ENCODE results near the gene GNB1L. TPM values are rescaled to one million over a fixed set of nuclear protein-coding genes. Genes with fewer than 3 reads are reported as not detected.

Gene GNB1L
- polyA plus RNA-seq, 3 donors = 3.4 to 6.0 (median 4.8) TPM

DNA sequence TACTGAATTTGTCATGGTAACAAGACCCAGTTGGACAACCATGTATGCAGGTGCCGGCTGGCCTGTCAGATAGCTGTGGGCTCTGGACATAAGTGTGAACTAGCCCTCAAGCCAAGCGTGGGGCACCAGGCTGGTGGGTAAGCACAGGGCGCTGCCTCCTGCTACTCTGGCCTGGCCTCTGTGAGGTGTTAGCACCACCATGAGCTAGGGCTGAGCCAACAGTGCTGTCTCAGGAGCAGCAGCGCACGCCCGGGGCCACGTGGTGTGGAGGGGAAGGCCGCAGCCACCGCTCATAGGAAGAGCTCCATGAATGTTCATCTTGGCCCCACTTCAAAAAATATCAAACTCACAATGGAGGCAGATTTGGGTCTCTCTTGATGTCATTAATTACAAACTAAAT lies 35.3 kb upstream of the GNB1L start:
- H3K4me3 Mint-ChIP-seq = no peak overlapping the region

GRCh38 chr22:19888131-19888746 lies 33.6 kb upstream of the GNB1L start:
- peaks cover 25 to 61% of the 10 kb centered on the region in 2 donors for H3K36me3 Mint-ChIP-seq
- H3K4me1 Mint-ChIP-seq = peaks cover 45% of the 10 kb centered on the region
- Histone ChIP-seq H4K20me1 (ENCODE audit: insufficient read depth, low read length) (peaks cover 7% of the 10 kb centered on the region), H3K4me2 (replicated peaks; ENCODE audit: extremely low read depth, low read length, poor library complexity, severe bottlenecking) (no peak overlapping the region), H3K4me3 (replicated peaks in 1 of 3; ENCODE audit: low read depth in 2 of 3, low read length in 3 of 3) (no peak overlapping the region), H3K9ac (ENCODE audit: insufficient read depth, low read length, poor library complexity, severe bottlenecking) (no peak overlapping the region), H3K27me3 (ENCODE audit: control insufficient read depth in 2 of 2, insufficient read depth in 2 of 2, low read length in 2 of 2) (no peaks in the 10 kb centered on the region), H3K9me3 (replicated peaks in 1 of 2; ENCODE audit: control insufficient read depth in 1 of 2, insufficient read depth in 1 of 2, low read length in 2 of 2) (no peaks in the 10 kb centered on the region), H2AFZ (ENCODE audit: insufficient read depth, low read depth, low read length, poor library complexity, severe bottlenecking) (no peak overlapping the region), H3K36me3 (replicated peaks in 1 of 2; ENCODE audit: control insufficient read depth in 1 of 2, insufficient read depth in 2 of 2, low read length in 2 of 2) (peaks cover 11 to 12% of the 10 kb centered on the region in 2 donors), H3K27ac (ENCODE audit: low read depth in 1 of 2, low read length in 2 of 2) (peak overlapping the region; percentile 83 to 90), H3K79me2 (ENCODE audit: insufficient read depth, low read length) (no peaks in the 10 kb centered on the region), H3K4me1 (ENCODE audit: control insufficient read depth in 1 of 2, insufficient read depth in 2 of 2, low read length in 2 of 2) (peaks cover 38 to 47% of the 10 kb centered on the region in 2 donors)
- peak overlapping the region in 5 of 7 donors; percentile 61 to 97 (median 89) for H3K27ac Mint-ChIP-seq
- intact Hi-C loops (cut with micrococcal nuclease) = loop anchor here in 1 of 2 donors (5.0 kb wide), 1 partner anchor 36 kb away; the partner anchor contains the start of genes GNB1L and RTL10
- peaks cover 0 to 2% (median 0%) of the 10 kb centered on the region in 7 donors for H3K9me3 Mint-ChIP-seq
- H3K4me3 Mint-ChIP-seq = no peak overlapping the region
- DNase-seq = no peak
- no peak for TF ChIP-seq CTCF (IDR thresholded peaks at IDR 0.05)
- WGBS (ENCODE audit: insufficient coverage) = 96% methylated on average over 17 of the region's 17 CpGs
- peaks cover 2 to 8% (median 7%) of the 10 kb centered on the region in 3 donors for H3K27me3 Mint-ChIP-seq (ENCODE audit: low read depth in 3 of 3)

More for the DNA sequence above, 35.3 kb upstream of the GNB1L start:
- Mint-ChIP-seq H3K27ac (no peak overlapping the region), H3K27me3 (ENCODE audit: low read depth in 3 of 3) (peaks cover 2 to 8% (median 7%) of the 10 kb centered on the region in 3 donors), H3K9me3 (peaks cover 0 to 2% (median 0%) of the 10 kb centered on the region in 7 donors), H3K36me3 (peaks cover 41 to 69% of the 10 kb centered on the region in 2 donors), H3K4me1 (peaks cover 45% of the 10 kb centered on the region)
- DNase-seq = no peak
- Histone ChIP-seq H3K36me3 (replicated peaks in 1 of 2; ENCODE audit: control insufficient read depth in 1 of 2, insufficient read depth in 2 of 2, low read length in 2 of 2) (peaks cover 24 to 27% of the 10 kb centered on the region in 2 donors), H4K20me1 (ENCODE audit: insufficient read depth, low read length) (peaks cover 7% of the 10 kb centered on the region), H3K9ac (ENCODE audit: insufficient read depth, low read length, poor library complexity, severe bottlenecking) (no peak overlapping the region), H3K4me3 (replicated peaks in 1 of 3; ENCODE audit: low read depth in 2 of 3, low read length in 3 of 3) (no peak overlapping the region), H3K4me1 (ENCODE audit: control insufficient read depth in 1 of 2, insufficient read depth in 2 of 2, low read length in 2 of 2) (peaks cover 38 to 47% of the 10 kb centered on the region in 2 donors), H3K27ac (ENCODE audit: low read depth in 1 of 2, low read length in 2 of 2) (no peak overlapping the region), H3K4me2 (replicated peaks; ENCODE audit: extremely low read depth, low read length, poor library complexity, severe bottlenecking) (no peak overlapping the region), H3K27me3 (ENCODE audit: control insufficient read depth in 2 of 2, insufficient read depth in 2 of 2, low read length in 2 of 2) (no peaks in the 10 kb centered on the region), H3K9me3 (replicated peaks in 1 of 2; ENCODE audit: control insufficient read depth in 1 of 2, insufficient read depth in 1 of 2, low read length in 2 of 2) (no peaks in the 10 kb centered on the region), H2AFZ (ENCODE audit: insufficient read depth, low read depth, low read length, poor library complexity, severe bottlenecking) (no peak overlapping the region), H3K79me2 (ENCODE audit: insufficient read depth, low read length) (no peaks in the 10 kb centered on the region)
- intact Hi-C loops (cut with micrococcal nuclease) = loop anchor here in 1 of 2 donors (5.0 kb wide), 1 partner anchor 38 kb away; the partner anchor contains the start of genes GNB1L and RTL10
- 90% methylated on average over 3 of the region's 9 CpGs for WGBS (ENCODE audit: insufficient coverage)
- no peak for TF ChIP-seq CTCF (IDR thresholded peaks at IDR 0.05)
